Cardiac fibroblast (primary cell): Measurements from ENCODE around the gene IL1RAPL2.
A peak's percentile ranks its signal among the peaks of the same experiment; 100 is the strongest.

Experiments used
- DNase-seq, 2 donors: peaks; one replicate each; pipeline versions ENCODE4 v3.0.0 to v3.0.0-alpha.2; 2010; ENCODE audit warnings: low read depth in 2 of 2
- H3K4me3 ChIP-seq, 2 donors: replicated peaks in 1 of 2; 1 replicate in 1 of 2; 2 replicates in 1 of 2; pipeline ENCODE4 v1.5.1; 2011; ENCODE audit warnings: low read depth in 2 of 2, low read length in 2 of 2, mild to moderate bottlenecking in 2 of 2, moderate library complexity in 1 of 2
- TF ChIP-seq, protein P1 (sequence below): IDR thresholded peaks from one replicate; pipeline ENCODE4 v1.5.1; 2011; ENCODE audit warnings: low read depth, mild to moderate bottlenecking, low read length, inconsistent platforms

The IL1RAPL2 gene

DNA sequence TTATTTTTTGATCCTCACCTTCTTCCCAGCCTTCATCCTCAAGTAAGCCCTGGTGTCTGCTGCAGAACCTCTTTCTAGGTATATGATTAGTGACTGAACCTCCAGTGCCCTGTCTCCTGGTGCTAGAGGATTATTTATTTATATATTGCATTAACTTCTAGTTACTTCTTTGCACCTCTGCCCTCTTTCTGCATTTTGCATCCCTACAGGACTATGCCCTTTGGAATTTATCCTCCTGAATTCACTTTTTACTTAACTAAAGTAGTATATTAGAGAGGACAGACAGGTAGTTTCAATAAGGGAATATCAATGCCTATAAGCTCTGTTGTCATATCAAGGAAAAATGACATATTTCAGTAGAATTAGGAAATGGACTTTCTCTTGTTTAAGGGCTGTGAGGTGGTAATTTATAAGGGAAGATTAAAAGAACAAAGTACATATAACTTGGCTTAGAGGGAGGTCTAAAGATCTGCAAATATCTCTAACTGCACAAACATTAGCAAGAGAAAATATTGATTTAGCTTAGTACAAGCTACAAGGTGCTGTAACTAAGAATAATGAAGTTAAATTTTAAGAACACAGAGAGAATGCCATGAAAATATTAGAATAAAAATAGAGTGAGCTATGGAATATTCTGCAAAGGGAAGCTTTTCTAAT, 472.8 kb downstream of the IL1RAPL2 start:
- TF ChIP-seq, protein P1, sequence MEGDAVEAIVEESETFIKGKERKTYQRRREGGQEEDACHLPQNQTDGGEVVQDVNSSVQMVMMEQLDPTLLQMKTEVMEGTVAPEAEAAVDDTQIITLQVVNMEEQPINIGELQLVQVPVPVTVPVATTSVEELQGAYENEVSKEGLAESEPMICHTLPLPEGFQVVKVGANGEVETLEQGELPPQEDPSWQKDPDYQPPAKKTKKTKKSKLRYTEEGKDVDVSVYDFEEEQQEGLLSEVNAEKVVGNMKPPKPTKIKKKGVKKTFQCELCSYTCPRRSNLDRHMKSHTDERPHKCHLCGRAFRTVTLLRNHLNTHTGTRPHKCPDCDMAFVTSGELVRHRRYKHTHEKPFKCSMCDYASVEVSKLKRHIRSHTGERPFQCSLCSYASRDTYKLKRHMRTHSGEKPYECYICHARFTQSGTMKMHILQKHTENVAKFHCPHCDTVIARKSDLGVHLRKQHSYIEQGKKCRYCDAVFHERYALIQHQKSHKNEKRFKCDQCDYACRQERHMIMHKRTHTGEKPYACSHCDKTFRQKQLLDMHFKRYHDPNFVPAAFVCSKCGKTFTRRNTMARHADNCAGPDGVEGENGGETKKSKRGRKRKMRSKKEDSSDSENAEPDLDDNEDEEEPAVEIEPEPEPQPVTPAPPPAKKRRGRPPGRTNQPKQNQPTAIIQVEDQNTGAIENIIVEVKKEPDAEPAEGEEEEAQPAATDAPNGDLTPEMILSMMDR: no peak
- H3K4me3 ChIP-seq: no peak overlapping the region

GRCh38 chrX:105050921-105051320, 484.9 kb downstream of the IL1RAPL2 start:
- TF ChIP-seq, protein P1: no peak
- DNase-seq: no peak
- H3K4me3 ChIP-seq: no peak overlapping the region

More for the DNA sequence above, 472.8 kb downstream of the IL1RAPL2 start:
- no peak for DNase-seq

DNA sequence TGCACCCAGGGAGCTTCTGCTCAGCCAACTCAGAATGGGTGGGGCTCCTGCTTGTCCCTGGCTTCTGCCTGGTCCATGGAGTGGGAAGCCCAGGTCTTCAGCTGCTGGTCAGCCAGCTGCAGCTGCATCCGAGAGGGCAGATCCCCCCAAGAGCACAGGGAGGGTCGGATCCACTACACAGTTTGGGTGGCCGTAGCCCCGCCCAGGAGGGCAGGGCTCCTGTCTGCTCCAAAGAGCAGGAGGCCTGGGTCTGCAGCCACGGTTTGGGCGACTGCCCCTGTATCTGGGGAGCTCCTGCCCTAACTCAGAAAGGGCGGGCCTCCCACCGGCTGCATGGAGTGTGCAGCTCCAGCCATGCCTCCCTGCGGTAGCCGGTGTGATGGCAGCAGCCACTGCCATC, 485.4 kb downstream of the IL1RAPL2 start:
- TF ChIP-seq, protein P1: no peak
- DNase-seq: no peak
- no peak overlapping the region for H3K4me3 ChIP-seq

DNA sequence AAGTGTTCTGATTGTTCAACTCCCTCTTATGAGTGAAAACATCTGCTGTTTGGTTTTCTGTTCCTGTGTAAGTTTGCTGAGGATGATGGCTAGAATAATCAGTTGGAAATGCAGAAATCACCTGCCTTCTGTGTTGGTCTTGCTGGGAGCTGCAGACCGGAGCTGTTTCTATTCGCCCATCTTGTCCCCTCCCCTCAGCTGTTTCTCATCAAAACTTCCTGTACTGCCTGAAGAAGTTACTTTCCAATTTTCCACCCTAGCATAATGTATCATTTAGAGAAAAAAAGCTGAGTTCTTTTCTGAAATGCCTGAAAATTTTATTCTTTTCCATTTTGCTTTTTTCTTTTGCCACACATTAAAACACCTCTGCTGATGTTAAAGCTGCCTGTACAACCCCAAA, 486.9 kb downstream of the IL1RAPL2 start:
- DNase-seq: no peak
- TF ChIP-seq, protein P1: no peak
- no peak overlapping the region for H3K4me3 ChIP-seq

DNA sequence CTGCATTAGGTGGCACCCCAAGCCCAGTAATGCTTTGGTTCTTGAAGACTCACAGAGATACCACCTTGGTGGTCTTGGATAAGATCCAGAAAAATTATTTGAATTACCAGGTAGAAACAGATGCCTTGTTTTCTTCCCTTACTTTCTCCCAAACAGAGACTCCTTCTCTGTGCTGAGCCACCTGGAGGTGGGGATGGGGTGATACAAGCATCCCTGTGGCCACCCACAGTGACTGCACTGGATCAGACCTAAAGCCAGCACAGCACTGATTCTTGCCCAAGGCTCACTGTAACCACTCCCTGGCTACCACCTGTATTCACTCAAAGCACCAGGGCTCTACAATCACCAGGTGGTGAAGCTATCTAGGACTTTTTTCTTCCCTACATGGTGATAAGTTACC, 497.7 kb downstream of the IL1RAPL2 start:
- DNase-seq: no peak

GRCh38 chrX:105098201-105098600, 532.2 kb downstream of the IL1RAPL2 start:
- no peak overlapping the region for H3K4me3 ChIP-seq
- TF ChIP-seq, protein P1: no peak
- DNase-seq: peak in 1 of 2 donors; percentile 2

More for the DNA sequence above, 497.7 kb downstream of the IL1RAPL2 start:
- TF ChIP-seq, protein P1: no peak
- H3K4me3 ChIP-seq: no peak overlapping the region

DNA sequence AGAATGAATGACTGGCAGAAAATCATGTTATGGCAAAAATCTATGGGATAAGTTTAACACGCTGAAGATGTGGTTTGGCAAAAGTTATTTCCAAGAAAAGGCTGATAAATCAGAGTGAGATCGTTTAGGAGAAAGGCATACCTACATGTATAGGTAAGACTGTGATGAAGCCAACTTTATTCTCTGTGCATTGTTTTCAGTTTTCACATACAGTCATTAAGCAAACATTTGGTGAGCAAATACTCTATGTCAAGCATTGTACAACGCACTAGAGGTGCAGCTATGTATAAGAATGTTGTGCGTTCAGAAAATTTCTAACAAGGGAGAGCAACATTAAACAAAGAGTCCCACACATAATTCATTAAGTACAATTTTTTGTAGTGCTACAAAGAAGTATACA, 532.8 kb downstream of the IL1RAPL2 start:
- TF ChIP-seq, protein P1: no peak
- H3K4me3 ChIP-seq: no peak overlapping the region
- DNase-seq: no peak
